ENCODE data around the gene DENND2D.

DNA sequence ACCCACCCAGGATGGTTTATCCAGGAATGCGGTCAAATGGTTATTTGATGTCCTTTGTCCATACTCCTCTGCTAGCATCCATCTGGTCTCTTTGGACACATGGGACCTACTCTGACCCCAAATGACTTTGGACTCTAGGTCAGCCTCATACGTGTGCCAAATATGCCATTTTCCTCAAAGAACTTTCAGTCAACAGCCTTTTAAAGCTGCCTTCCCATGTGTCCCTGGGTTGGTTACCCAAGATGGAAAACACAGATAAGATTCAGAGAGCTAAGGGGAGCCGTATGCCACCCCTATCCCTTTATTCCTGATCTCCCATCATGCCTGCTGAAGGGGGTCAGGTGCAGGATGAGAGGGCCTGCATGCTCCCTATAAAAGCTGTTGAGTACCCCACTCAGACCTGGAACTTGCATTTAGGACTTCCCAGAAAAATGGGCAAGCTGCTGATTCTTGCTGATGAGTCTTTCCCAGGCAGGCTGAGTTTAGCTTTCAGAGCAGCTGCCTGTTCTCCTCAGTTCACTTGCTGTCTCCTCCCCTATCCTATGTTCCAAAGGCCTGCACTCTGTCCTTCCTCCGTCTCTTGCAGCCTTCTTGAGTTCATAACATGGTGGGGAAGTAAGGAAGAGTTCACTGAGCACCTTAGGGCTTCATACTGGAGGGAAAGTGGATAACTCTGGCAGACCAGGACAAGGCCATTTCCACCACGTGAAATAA lies 46.8 kb upstream of the DENND2D start:
- TF ChIP-seq, protein P1, sequence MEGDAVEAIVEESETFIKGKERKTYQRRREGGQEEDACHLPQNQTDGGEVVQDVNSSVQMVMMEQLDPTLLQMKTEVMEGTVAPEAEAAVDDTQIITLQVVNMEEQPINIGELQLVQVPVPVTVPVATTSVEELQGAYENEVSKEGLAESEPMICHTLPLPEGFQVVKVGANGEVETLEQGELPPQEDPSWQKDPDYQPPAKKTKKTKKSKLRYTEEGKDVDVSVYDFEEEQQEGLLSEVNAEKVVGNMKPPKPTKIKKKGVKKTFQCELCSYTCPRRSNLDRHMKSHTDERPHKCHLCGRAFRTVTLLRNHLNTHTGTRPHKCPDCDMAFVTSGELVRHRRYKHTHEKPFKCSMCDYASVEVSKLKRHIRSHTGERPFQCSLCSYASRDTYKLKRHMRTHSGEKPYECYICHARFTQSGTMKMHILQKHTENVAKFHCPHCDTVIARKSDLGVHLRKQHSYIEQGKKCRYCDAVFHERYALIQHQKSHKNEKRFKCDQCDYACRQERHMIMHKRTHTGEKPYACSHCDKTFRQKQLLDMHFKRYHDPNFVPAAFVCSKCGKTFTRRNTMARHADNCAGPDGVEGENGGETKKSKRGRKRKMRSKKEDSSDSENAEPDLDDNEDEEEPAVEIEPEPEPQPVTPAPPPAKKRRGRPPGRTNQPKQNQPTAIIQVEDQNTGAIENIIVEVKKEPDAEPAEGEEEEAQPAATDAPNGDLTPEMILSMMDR (IDR thresholded peaks at IDR 0.05) = no peak
- no peak for TF ChIP-seq POLR2A (IDR thresholded peaks at IDR 0.05)
